KMS-11 (cell line): Measurements from ENCODE around the gene FOXP1.

Experiments used
- H2AFZ ChIP-seq: fragments of 200-600 bp; sonication (generic); 2 replicates; pipeline ENCODE4 v1.6.1; 2016; ENCODE audit warnings: antibody characterized with exemption, mixed run types, low read depth
- H3K27ac ChIP-seq: fragments of 200-600 bp; sonication (generic); 2 replicates; pipeline ENCODE4 v1.6.1; 2016; ENCODE audit warnings: mild to moderate bottlenecking, mixed run types
- H3K27me3 ChIP-seq: fragments of 200-600 bp; sonication (generic); 2 replicates; pipeline ENCODE4 v1.6.1; 2017; ENCODE audit warnings: mild to moderate bottlenecking, low read depth, mixed run types, moderate library complexity; ENCODE audit not compliant: insufficient read depth
- H3K36me3 ChIP-seq: fragments of 200-600 bp; sonication (generic); 2 replicates; pipeline ENCODE4 v1.6.1; 2017; ENCODE audit warnings: mild to moderate bottlenecking, mixed run types; ENCODE audit not compliant: insufficient read depth
- H3K4me1 ChIP-seq: fragments of 200-600 bp; sonication (generic); 2 replicates; pipeline ENCODE4 v1.6.1; 2016; ENCODE audit warnings: mild to moderate bottlenecking, low read depth, mixed run types; ENCODE audit not compliant: poor library complexity, severe bottlenecking
- H3K4me2 ChIP-seq: fragments of 200-600 bp; sonication (generic); 2 replicates; pipeline ENCODE4 v1.7.0; 2016; ENCODE audit warnings: mild to moderate bottlenecking, mixed run types
- H3K4me3 ChIP-seq: fragments of 200-600 bp; sonication (generic); IDR thresholded peaks from 2 replicates; pipeline ENCODE4 v1.6.1; 2017; ENCODE audit warnings: low read depth, low read length, mixed read lengths; ENCODE audit not compliant: insufficient read depth
- H3K79me2 ChIP-seq: fragments of 200-600 bp; sonication (generic); 2 replicates; pipeline ENCODE4 v1.6.1; 2016; ENCODE audit warnings: low read depth, mixed run types; ENCODE audit not compliant: insufficient read depth
- H3K9ac ChIP-seq: fragments of 200-600 bp; sonication (generic); 2 replicates; pipeline ENCODE4 v1.6.1; 2016; ENCODE audit warnings: mild to moderate bottlenecking, mixed run types
- H4K20me1 ChIP-seq: fragments of 200-600 bp; sonication (generic); 2 replicates; pipeline ENCODE4 v1.6.1; 2016; ENCODE audit warnings: mild to moderate bottlenecking, mixed run types; ENCODE audit not compliant: insufficient read depth
- CTCF ChIP-seq: fragments of 200-600 bp; sonication (generic); conservative IDR thresholded peaks from 2 replicates; pipeline ENCODE4 v1.6.1; 2017; ENCODE audit warnings: low read depth, mild to moderate bottlenecking, antibody characterized with exemption, low read length, moderate library complexity, mixed read lengths

The FOXP1 gene

GRCh38 chr3:70927239-70927638 is 656.3 kb downstream of the FOXP1 start:
- no peak overlapping the region for H3K27ac ChIP-seq
- no peaks in the 10 kb centered on the region for H3K36me3 ChIP-seq
- H2AFZ ChIP-seq, result no peak overlapping the region
- TF ChIP-seq CTCF, result no peak
- H3K4me2 ChIP-seq, result no peak overlapping the region
- H3K4me3 ChIP-seq, result no peak overlapping the region
- H4K20me1 ChIP-seq, result no peaks in the 10 kb centered on the region
- H3K27me3 ChIP-seq, result no peaks in the 10 kb centered on the region
- no peaks in the 10 kb centered on the region for H3K4me1 ChIP-seq
- H3K79me2 ChIP-seq, result no peaks in the 10 kb centered on the region
- no peak overlapping the region for H3K9ac ChIP-seq

- Histone ChIP-seq H3K4me1 (no peaks in the 10 kb centered on the region), H3K79me2 (no peaks in the 10 kb centered on the region), H3K4me3 (no peak overlapping the region), H3K27ac (no peak overlapping the region), H3K4me2 (no peak overlapping the region), H4K20me1 (no peaks in the 10 kb centered on the region), H3K9ac (no peak overlapping the region), H2AFZ (no peak overlapping the region), H3K27me3 (no peaks in the 10 kb centered on the region), H3K36me3 (no peaks in the 10 kb centered on the region)
- no peak for TF ChIP-seq CTCF
These were observed 656.7 kb downstream of the FOXP1 start for GRCh38 chr3:70926835-70927234.

GRCh38 chr3:70919661-70920060 is 663.9 kb downstream of the FOXP1 start:
- Histone ChIP-seq H2AFZ (no peak overlapping the region), H3K27me3 (no peaks in the 10 kb centered on the region)

GRCh38 chr3:70919091-70919490 is 664.4 kb downstream of the FOXP1 start:
- H3K9ac ChIP-seq, result no peak overlapping the region
- no peaks in the 10 kb centered on the region for H3K27me3 ChIP-seq
- no peak for TF ChIP-seq CTCF
- no peak overlapping the region for H3K27ac ChIP-seq
- no peaks in the 10 kb centered on the region for H4K20me1 ChIP-seq
- H3K4me1 ChIP-seq, result no peaks in the 10 kb centered on the region
- H2AFZ ChIP-seq, result no peak overlapping the region
- H3K79me2 ChIP-seq, result no peaks in the 10 kb centered on the region
- no peaks in the 10 kb centered on the region for H3K36me3 ChIP-seq
- no peak overlapping the region for H3K4me3 ChIP-seq
- no peak overlapping the region for H3K4me2 ChIP-seq

More at GRCh38 chr3:70919661-70920060, 663.9 kb downstream of the FOXP1 start:
- no peak for TF ChIP-seq CTCF
- Histone ChIP-seq H3K4me1 (no peaks in the 10 kb centered on the region), H3K36me3 (no peaks in the 10 kb centered on the region), H3K9ac (no peak overlapping the region), H3K4me3 (no peak overlapping the region), H3K27ac (no peak overlapping the region), H3K79me2 (no peaks in the 10 kb centered on the region), H3K4me2 (no peak overlapping the region), H4K20me1 (no peaks in the 10 kb centered on the region)
